GM12874 (cell line): ENCODE measurements around the gene SLC25A48.

Experiments
- CTCF ChIP-seq: IDR thresholded peaks from 2 replicates; pipeline ENCODE4 v1.5.1; 2011; ENCODE audit warnings: low read depth, mild to moderate bottlenecking, control low read depth, low read length, moderate library complexity; ENCODE audit not compliant: insufficient read depth

The SLC25A48 gene

DNA sequence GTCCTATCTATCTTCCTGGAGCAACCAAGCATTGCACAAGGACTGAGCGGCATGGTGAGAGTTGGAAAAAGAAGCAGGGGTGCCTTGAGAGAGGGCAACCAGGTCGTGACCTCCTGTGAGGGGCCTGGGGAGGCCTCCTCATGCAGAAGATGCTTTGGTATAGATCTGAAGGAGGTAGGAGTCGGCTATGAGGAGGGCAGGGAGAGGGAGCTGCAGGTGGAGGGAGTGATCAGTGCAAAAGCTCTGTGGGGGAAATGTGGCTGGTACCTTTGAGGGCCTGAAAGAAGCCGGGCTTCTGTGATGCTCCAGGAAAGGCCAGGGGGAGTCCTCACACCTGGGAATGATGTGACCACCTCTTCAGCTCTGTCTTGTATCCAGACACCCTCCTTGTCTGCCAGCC, 3.6 kb upstream of the SLC25A48 start:
- TF ChIP-seq CTCF, result no peak

DNA sequence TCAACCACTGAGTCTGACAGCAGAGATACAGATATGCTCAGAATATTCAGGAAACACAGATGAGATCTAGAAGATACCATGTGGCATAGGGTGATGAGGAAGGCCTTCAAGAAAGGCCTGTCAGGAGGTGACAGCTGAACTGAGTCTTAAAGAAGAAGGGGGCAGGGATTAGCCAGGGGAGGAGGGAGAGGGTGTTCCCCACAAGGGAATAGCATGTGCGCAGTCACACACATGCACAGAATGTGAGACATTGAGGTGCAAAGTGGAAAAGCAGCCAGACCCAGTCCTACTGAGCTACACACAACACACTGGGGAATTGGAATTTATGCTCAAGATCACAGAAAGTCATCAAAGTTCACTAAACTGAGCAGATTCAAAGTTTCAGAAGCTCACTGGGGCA, 3.0 kb upstream of the SLC25A48 start:
- no peak for TF ChIP-seq CTCF

DNA sequence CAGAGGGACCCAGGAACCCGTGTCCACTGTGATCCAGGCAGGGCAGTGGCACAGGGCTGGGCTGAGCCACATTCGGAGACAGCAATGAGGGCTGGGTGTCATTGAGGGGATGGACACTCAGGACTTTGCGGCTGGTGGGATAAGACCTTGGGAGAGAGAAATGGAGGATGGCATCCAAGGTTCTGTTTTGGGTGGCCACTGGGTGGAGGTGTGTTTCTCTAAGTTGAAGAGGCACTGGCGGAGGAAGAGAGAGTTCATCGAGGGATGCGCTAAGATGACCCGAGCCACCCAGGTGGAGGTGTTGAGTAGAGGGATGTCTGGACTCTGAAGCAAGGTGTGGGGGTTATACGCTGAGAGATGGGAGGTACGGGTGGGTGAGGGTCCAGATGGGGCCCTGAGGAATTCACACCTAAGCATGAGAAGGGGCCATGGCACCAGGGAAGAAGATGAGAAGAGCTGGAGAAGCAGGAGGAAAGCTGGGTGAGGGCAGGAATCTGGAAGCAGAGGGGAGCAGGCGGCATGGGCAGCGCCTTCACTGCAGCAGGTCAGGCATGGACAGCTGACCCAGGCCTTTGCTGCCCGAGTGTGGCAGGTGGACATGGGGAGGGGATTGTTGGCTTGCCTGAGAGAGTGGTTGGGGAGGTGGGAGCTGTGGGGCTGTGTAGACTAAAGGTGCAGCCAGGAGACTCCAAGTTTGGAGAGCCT, 2.5 kb upstream of the SLC25A48 start:
- no peak for TF ChIP-seq CTCF

DNA sequence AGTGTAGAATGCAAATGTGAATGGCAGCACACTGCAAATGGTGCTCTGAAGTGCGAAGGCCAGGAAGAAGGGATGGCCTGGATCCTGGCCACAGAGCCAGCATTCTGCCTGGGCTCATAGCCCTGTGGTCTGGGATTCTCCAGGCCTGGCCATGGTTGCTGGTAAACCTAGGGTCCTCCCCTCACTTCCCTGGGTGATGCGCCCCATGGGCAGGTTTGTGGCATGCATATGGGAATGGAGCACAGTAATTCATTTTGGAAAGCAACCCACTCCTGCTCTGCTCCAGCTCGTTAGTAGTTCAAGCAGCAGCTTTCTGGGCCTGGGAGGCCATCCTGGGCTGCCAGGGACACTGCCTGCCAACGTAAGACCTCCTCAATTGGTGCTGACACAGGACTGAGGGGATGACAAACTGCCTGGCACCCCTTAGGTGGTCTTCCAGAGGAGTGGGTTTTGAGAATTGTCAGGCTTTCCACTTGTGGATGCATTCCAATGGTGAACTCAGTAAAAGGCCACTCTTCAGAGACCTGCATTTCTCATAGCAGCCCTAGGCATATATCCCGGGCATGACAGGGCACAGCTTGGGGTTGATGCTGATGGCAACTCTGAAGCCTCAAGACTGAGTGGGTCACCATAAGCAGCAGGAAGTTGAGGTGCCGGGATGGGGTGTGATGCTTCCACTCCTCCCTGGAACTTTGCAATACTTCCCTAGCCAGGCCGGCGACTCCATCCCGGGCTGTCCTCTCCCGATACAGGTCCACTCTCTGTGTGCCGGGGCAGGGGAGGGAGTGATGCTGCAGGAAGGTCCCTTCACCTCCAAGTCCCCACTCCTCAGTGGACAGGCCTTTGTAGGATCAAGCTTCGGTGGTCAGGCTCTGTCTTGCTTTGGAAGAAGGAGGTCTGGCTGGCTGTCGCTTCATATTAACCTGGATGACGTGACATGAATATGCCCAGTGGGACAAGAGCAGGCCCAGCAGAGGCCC, 1.2 kb upstream of the SLC25A48 start:
- TF ChIP-seq CTCF, result no peak

GRCh38 chr5:135833961-135834638, 363 bp upstream of the SLC25A48 start:
- TF ChIP-seq CTCF, result 0 out of 2 replicates have a peak, but pooled peaks have one; percentile 77

GRCh38 chr5:135835766-135836165, 1.3 kb downstream of the SLC25A48 start:
- no peak for TF ChIP-seq CTCF

GRCh38 chr5:135839566-135839965, 5.1 kb downstream of the SLC25A48 start:
- no peak for TF ChIP-seq CTCF
